Nephron progenitor cell (in vitro differentiated cells): Measurements from ENCODE around the gene IPCEF1.

Experiments used
- DNase-seq: peaks from one replicate; pipeline ENCODE4 v3.0.0; 2021
- H3K27ac Mint-ChIP-seq: 2 replicates; pipeline ENCODE4 v1.8.0; 2021; ENCODE audit warnings: mild to moderate bottlenecking, moderate library complexity, mixed read lengths
- H3K27me3 Mint-ChIP-seq: 2 replicates; pipeline ENCODE4 v1.8.0; 2021; ENCODE audit warnings: mild to moderate bottlenecking, low read depth, mixed read lengths; ENCODE audit not compliant: poor library complexity
- H3K36me3 Mint-ChIP-seq: 2 replicates; pipeline ENCODE4 v1.8.0; 2021; ENCODE audit warnings: low read depth, mixed read lengths
- H3K4me1 Mint-ChIP-seq: 2 replicates; pipeline ENCODE4 v1.8.0; 2021; ENCODE audit warnings: mixed read lengths
- H3K4me3 Mint-ChIP-seq: 2 replicates; pipeline ENCODE4 v1.8.0; 2021; ENCODE audit warnings: mild to moderate bottlenecking, moderate library complexity, mixed read lengths
- H3K9me3 Mint-ChIP-seq: 2 replicates; pipeline ENCODE4 v1.8.0; 2021; ENCODE audit warnings: mild to moderate bottlenecking, moderate library complexity, mixed read lengths
- CTCF ChIP-seq: fragments of 200-600 bp; sonication (generic); IDR thresholded peaks from 2 replicates; pipeline ENCODE4 v1.5.0; 2021; ENCODE audit warnings: antibody characterized with exemption

Gene IPCEF1

GRCh38 chr6:154267508-154268106 is 89.0 kb downstream of the IPCEF1 start:
- Mint-ChIP-seq H3K27me3 (no peaks in the 10 kb centered on the region), H3K4me3 (no peak overlapping the region), H3K4me1 (no peaks in the 10 kb centered on the region), H3K27ac (peak overlapping the region; percentile 23), H3K36me3 (peaks cover 4% of the 10 kb centered on the region), H3K9me3 (peaks cover 18% of the 10 kb centered on the region)
- TF ChIP-seq CTCF, result no peak
- no peak for DNase-seq

GRCh38 chr6:154266560-154267099 is 90.0 kb downstream of the IPCEF1 start:
- DNase-seq, result no peak
- H3K4me3 Mint-ChIP-seq, result no peak overlapping the region
- peaks cover 4% of the 10 kb centered on the region for H3K36me3 Mint-ChIP-seq
- no peaks in the 10 kb centered on the region for H3K4me1 Mint-ChIP-seq
- H3K9me3 Mint-ChIP-seq, result peaks cover 18% of the 10 kb centered on the region
- TF ChIP-seq CTCF, result no peak
- peaks cover 3% of the 10 kb centered on the region for H3K27me3 Mint-ChIP-seq
- H3K27ac Mint-ChIP-seq, result no peak overlapping the region

GRCh38 chr6:154261688-154262397 is 94.8 kb downstream of the IPCEF1 start:
- H3K27ac Mint-ChIP-seq, result no peak overlapping the region
- TF ChIP-seq CTCF, result no peak
- DNase-seq, result no peak
- peaks cover 14% of the 10 kb centered on the region for H3K9me3 Mint-ChIP-seq
- peaks cover 3% of the 10 kb centered on the region for H3K27me3 Mint-ChIP-seq
- no peak overlapping the region for H3K4me3 Mint-ChIP-seq
- peaks cover 4% of the 10 kb centered on the region for H3K36me3 Mint-ChIP-seq
- H3K4me1 Mint-ChIP-seq, result no peaks in the 10 kb centered on the region

- TF ChIP-seq CTCF, result no peak
- Mint-ChIP-seq H3K4me1 (no peaks in the 10 kb centered on the region), H3K27ac (no peak overlapping the region), H3K9me3 (peaks cover 27% of the 10 kb centered on the region), H3K36me3 (peaks cover 22% of the 10 kb centered on the region), H3K4me3 (no peak overlapping the region), H3K27me3 (peaks cover 3% of the 10 kb centered on the region)
- no peak for DNase-seq
Observed at GRCh38 chr6:154258064-154258757, 98.4 kb downstream of the IPCEF1 start.

- Mint-ChIP-seq H3K36me3 (peaks cover 22% of the 10 kb centered on the region), H3K4me3 (no peak overlapping the region)
- DNase-seq, result no peak
Observed at GRCh38 chr6:154257067-154257466, 99.5 kb downstream of the IPCEF1 start.

More at GRCh38 chr6:154257067-154257466, 99.5 kb downstream of the IPCEF1 start:
- Mint-ChIP-seq H3K9me3 (peaks cover 27% of the 10 kb centered on the region), H3K4me1 (no peaks in the 10 kb centered on the region), H3K27me3 (peaks cover 2% of the 10 kb centered on the region), H3K27ac (no peak overlapping the region)
- no peak for TF ChIP-seq CTCF
